Karpas-422 (cell line): ENCODE data around the gene CACNG6. TPM values are rescaled to one million over a fixed set of nuclear protein-coding genes. Genes with fewer than 3 reads are reported as not detected.

Source experiments
- DNase-seq: peaks from one replicate; pipeline ENCODE4 v3.0.0-alpha.2; 2015
- H2AFZ ChIP-seq: fragments of 200-600 bp; sonication (generic); 2 replicates; pipeline ENCODE4 v1.6.1; 2014; ENCODE audit warnings: antibody characterized with exemption, low read length, mixed read lengths
- H3K27ac ChIP-seq: fragments of 200-600 bp; sonication (generic); 2 replicates; pipeline ENCODE4 v1.5.1; 2014; ENCODE audit warnings: mild to moderate bottlenecking, low read length, moderate library complexity
- H3K27me3 ChIP-seq: fragments of 200-600 bp; sonication (generic); 2 replicates; pipeline ENCODE4 v1.6.1; 2014; ENCODE audit warnings: low read length, mixed read lengths
- H3K36me3 ChIP-seq: fragments of 200-600 bp; sonication (generic); 2 replicates; pipeline ENCODE4 v1.6.1; 2014; ENCODE audit warnings: low read length, mixed read lengths; ENCODE audit not compliant: insufficient read depth
- H3K4me1 ChIP-seq: fragments of 200-600 bp; sonication (generic); 2 replicates; pipeline ENCODE4 v1.6.1; 2014; ENCODE audit warnings: mild to moderate bottlenecking, low read length, mixed read lengths
- H3K4me2 ChIP-seq: fragments of 200-600 bp; sonication (generic); 2 replicates; pipeline ENCODE4 v1.6.1; 2014; ENCODE audit warnings: low read length, low read depth, mild to moderate bottlenecking; ENCODE audit not compliant: poor library complexity, severe bottlenecking
- H3K4me3 ChIP-seq: fragments of 200-600 bp; sonication (generic); 2 replicates; pipeline ENCODE4 v1.5.1; 2014; ENCODE audit warnings: mild to moderate bottlenecking, antibody characterized with exemption, low read length, mixed read lengths
- H3K79me2 ChIP-seq: fragments of 200-600 bp; sonication (generic); 2 replicates; pipeline ENCODE4 v1.6.1; 2014; ENCODE audit warnings: mild to moderate bottlenecking, low read length, mixed read lengths
- H3K9ac ChIP-seq: fragments of 200-600 bp; sonication (generic); 2 replicates; pipeline ENCODE4 v1.6.0; 2014; ENCODE audit warnings: low read length
- H3K9me2 ChIP-seq: fragments of 200-600 bp; sonication (generic), shearing (Covaris generic); replicated peaks from 2 replicates; pipeline ENCODE4 v1.6.0; 2014; ENCODE audit warnings: mild to moderate bottlenecking, low read length, moderate library complexity; ENCODE audit not compliant: insufficient read depth
- H3K9me3 ChIP-seq: fragments of 300-700, 200-600 bp; sonication (generic); 2 replicates; pipeline ENCODE4 v1.6.1; 2014; ENCODE audit warnings: low read length, mixed read lengths
- H4K20me1 ChIP-seq: fragments of 200-600 bp; sonication (generic); 2 replicates; pipeline ENCODE4 v1.6.1; 2014; ENCODE audit warnings: mild to moderate bottlenecking, antibody characterized with exemption, low read length, low read depth; ENCODE audit not compliant: insufficient read depth
- total RNA-seq: library from RNA; depleted of rRNA; stranded (reverse); fragments of >200 nt; shearing (Covaris generic); gene quantifications from 2 replicates; pipeline ENCODE4 v1.2.3, GENCODE V29; 2014; ENCODE audit warnings: low replicate concordance

The CACNG6 gene
- total RNA-seq, 1 experiment from 2014 or later = not detected

DNA sequence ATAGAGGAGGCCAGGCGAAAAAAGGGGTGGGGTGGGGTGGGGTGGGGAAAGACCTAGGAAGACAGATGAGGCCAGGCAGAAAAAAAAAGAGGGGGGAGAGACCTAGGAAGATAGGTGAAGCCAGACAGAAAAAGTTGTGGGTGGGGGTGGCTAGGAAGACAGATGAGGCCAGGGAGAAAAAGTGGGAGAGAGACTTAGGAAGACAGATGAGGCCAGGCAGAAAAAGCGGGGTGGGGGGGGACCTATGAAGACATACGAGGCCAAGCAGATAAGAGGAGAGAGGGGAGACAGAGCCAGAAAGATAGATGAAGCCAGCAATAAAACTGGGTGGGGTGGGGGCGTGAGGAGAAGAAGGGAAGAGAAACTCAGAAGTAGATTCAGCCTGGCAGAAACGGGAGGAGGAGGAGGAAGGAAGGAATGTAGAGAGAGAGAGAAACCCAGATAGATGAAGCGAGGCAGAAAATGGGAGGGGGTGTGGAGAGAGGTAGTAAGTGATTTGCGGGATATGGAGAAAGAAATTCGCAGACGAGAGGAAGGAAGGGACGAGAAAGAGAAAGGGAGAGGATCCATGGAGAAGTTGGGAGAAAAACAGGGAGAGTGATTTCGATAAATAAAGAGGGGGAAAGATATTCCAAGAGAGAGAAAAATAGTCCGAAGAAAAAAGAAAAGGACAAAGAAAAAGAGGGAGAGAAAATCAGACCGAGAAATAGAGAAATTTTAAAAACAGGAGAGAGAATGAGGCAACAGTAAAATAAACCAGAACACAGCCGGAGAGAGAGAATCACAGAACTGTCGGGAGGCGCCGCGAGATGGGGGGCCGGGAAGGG lies 12.2 kb upstream of the CACNG6 start:
- no peak overlapping the region for H2AFZ ChIP-seq

DNA sequence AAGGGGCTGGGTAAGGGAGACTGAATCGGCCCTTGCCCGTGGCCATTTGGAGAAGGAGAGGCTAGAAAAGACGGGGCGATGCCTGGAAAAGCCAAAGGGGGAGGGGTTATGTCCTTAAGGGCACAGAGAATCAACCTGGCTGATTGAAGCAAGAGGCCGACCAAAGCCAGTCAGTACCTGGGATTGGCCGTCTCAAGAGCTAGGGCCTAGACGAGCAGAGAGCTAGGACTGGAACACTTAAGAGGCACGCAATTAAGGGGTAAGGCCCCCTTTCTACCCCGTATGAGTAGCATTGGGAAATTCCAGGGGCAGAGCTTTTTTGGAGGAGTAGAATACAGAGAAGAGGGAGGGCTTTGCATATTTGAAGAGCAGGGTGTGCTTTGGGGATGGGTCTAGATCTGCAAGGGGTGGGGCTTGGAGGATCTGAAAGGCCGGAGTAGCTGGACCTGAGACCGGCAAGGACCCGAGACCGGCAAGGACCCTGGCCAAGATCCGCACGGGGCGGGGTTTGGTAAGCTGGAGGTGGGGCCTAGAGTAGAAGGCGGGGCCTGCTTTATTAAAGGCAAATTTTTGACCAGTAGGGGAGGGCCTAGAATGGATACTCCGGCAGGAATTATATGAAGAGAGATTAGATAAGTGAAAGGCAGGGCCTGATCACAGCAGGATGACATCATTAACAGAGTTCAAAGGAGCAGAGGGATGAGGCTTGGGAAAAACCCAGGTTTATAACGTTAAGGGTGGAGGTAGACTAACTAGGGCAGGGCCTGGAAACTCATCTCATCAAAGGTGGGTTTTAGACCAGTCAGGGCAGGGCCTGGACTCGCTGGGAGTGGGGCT lies 10.7 kb upstream of the CACNG6 start:
- Histone ChIP-seq H3K9me2 (no peaks in the 10 kb centered on the region), H3K27ac (no peak overlapping the region), H2AFZ (no peak overlapping the region), H4K20me1 (no peaks in the 10 kb centered on the region), H3K9me3 (peaks cover 12% of the 10 kb centered on the region), H3K9ac (no peak overlapping the region), H3K4me3 (no peak overlapping the region), H3K27me3 (peaks cover 2% of the 10 kb centered on the region; the same call in 1 of the 2 replicates), H3K4me1 (no peaks in the 10 kb centered on the region), H3K4me2 (no peak overlapping the region), H3K36me3 (no peaks in the 10 kb centered on the region), H3K79me2 (no peaks in the 10 kb centered on the region)
- DNase-seq = no peak

More for the DNA sequence above, 12.2 kb upstream of the CACNG6 start:
- Histone ChIP-seq H3K27ac (no peak overlapping the region), H3K36me3 (no peaks in the 10 kb centered on the region), H3K9me3 (peaks cover 12% of the 10 kb centered on the region), H3K9ac (no peak overlapping the region), H3K4me1 (no peaks in the 10 kb centered on the region), H3K79me2 (no peaks in the 10 kb centered on the region), H4K20me1 (no peaks in the 10 kb centered on the region), H3K4me3 (no peak overlapping the region), H3K9me2 (no peaks in the 10 kb centered on the region), H3K27me3 (peaks cover 2% of the 10 kb centered on the region; the same call in 1 of the 2 replicates), H3K4me2 (no peak overlapping the region)
- no peak for DNase-seq

DNA sequence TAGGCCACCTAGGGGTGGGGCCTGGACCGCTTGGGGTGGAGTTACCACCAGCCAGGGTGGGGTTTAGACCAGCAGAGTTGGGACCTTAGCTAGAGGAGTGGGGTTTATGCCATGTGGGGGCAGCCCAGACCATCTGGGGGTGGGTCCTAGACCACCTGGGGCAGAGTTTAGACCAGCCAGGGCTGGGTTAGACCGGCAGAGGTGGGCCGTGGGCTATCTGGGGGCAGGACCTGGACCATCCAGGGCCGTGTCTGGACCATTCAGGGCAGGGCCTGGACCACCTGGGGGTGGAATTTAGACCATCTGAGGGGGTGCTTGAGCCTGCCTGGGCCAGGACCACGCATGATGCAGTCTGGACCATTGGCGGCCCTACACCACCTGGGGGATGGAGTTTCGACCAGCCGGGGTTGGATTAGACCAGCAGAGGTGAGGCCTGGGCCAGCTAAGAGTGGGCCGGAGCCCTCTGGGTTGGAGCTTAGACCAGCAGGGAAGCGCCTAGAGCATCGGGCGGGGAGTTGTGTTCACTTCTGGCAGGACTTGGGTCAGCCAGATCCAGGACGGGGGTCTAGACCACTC lies 10.0 kb upstream of the CACNG6 start:
- peaks cover 12% of the 10 kb centered on the region for H3K9me3 ChIP-seq

DNA sequence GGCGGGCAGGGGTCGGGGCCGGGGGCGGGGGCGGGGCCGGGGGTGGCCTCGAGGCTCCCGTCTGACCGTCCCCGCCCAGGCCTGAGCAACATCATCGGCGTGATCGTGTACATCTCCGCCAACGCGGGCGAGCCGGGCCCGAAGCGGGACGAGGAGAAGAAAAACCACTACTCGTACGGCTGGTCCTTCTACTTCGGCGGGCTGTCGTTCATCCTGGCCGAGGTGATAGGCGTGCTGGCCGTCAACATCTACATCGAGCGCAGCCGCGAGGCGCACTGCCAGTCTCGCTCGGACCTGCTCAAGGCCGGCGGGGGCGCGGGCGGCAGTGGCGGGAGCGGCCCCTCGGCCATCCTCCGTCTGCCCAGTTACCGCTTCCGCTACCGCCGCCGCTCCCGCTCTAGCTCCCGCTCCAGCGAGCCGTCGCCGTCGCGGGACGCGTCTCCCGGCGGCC lies 9.4 kb upstream of the CACNG6 start:
- peaks cover under 1% of the 10 kb centered on the region; the same call in 1 of the 2 replicates for H3K27me3 ChIP-seq
- H3K9me2 ChIP-seq = no peaks in the 10 kb centered on the region
- H3K9me3 ChIP-seq = peaks cover 12% of the 10 kb centered on the region
- no peak overlapping the region for H3K4me3 ChIP-seq
- no peak overlapping the region for H3K9ac ChIP-seq
- H3K36me3 ChIP-seq = no peaks in the 10 kb centered on the region
- no peak overlapping the region for H3K4me2 ChIP-seq
- no peak for DNase-seq
- H3K79me2 ChIP-seq = no peaks in the 10 kb centered on the region
- H3K4me1 ChIP-seq = no peaks in the 10 kb centered on the region
- H2AFZ ChIP-seq = no peak overlapping the region
- no peaks in the 10 kb centered on the region for H4K20me1 ChIP-seq
- no peak overlapping the region for H3K27ac ChIP-seq

More for the DNA sequence above, 10.0 kb upstream of the CACNG6 start:
- H3K4me2 ChIP-seq = no peak overlapping the region
- H3K27me3 ChIP-seq = peaks cover 2% of the 10 kb centered on the region; the same call in 1 of the 2 replicates
- no peak for DNase-seq
- no peak overlapping the region for H2AFZ ChIP-seq
- H3K36me3 ChIP-seq = no peaks in the 10 kb centered on the region
- H3K9ac ChIP-seq = no peak overlapping the region
- no peaks in the 10 kb centered on the region for H3K79me2 ChIP-seq
- H3K4me1 ChIP-seq = no peaks in the 10 kb centered on the region
- no peaks in the 10 kb centered on the region for H3K9me2 ChIP-seq
- no peaks in the 10 kb centered on the region for H4K20me1 ChIP-seq
- H3K4me3 ChIP-seq = no peak overlapping the region
- H3K27ac ChIP-seq = no peak overlapping the region

DNA sequence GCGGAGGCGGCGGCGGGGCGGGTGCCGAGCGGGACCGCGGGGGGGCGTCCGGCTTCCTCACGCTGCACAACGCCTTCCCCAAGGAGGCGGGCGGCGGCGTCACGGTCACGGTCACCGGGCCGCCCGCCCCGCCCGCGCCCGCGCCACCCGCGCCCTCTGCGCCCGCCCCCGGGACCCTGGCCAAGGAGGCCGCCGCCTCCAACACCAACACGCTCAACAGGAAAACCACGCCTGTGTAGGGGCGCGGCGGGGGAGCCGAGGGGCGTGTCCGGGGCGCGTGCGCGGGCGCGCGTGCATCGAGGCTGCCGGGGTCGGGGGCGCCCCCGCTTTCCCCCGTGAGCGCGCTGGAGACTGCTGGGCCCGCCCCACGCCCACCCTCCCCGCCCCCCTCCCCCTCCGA lies 8.8 kb upstream of the CACNG6 start:
- no peak for DNase-seq
- Histone ChIP-seq H3K27ac (no peak overlapping the region), H3K27me3 (no peaks in the 10 kb centered on the region), H3K9me3 (peaks cover 12% of the 10 kb centered on the region), H3K4me3 (no peak overlapping the region), H3K4me2 (no peak overlapping the region), H3K36me3 (no peaks in the 10 kb centered on the region), H2AFZ (no peak overlapping the region), H3K9ac (no peak overlapping the region), H3K4me1 (no peaks in the 10 kb centered on the region), H4K20me1 (no peaks in the 10 kb centered on the region), H3K9me2 (no peaks in the 10 kb centered on the region), H3K79me2 (no peaks in the 10 kb centered on the region)

DNA sequence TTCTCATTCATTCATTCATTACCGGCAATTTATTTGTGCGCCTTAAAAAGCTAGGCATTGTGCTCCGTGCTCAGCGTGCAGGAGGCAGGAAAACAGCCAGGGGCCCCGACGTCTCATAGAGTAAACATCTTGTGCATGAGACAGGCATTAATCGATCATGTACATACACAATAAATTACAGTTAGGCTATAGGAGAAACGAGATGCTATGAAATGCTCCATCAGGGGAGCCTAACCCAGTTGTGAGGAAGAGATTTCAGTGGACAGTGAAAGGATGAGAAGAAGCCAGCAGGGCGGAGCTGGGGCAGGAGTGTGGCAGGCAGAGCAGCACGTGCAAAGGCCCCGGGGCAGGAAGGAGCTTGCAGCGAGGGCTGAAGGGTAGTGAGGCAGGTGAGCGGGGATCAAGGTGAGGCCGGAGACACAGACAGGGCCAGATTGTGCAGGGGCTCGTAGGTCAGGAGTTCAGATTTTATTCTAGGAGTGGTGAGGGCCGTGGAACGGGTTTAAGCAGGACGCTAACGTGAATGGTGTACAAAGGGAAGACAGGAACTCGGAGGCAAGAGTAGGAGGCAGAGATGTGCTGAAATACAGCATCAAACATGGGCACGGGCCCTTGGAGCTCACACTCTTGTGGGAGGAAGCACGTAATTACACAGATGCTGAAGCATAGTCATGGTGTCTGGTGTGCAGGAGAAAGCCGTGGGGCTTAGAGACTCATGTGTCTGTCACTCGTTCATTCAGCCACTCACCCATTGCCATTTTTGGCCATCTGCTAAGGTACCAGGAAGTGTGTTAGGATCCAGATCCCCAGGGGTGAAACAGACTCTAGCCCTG lies 7.8 kb upstream of the CACNG6 start:
- Histone ChIP-seq H3K9me2 (no peaks in the 10 kb centered on the region), H3K4me3 (no peak overlapping the region), H3K27ac (no peak overlapping the region), H4K20me1 (no peaks in the 10 kb centered on the region), H3K27me3 (no peaks in the 10 kb centered on the region), H3K79me2 (no peaks in the 10 kb centered on the region), H3K9me3 (peaks cover 12% of the 10 kb centered on the region), H2AFZ (no peak overlapping the region), H3K36me3 (no peaks in the 10 kb centered on the region), H3K4me1 (no peaks in the 10 kb centered on the region), H3K4me2 (no peak overlapping the region), H3K9ac (no peak overlapping the region)
- no peak for DNase-seq

DNA sequence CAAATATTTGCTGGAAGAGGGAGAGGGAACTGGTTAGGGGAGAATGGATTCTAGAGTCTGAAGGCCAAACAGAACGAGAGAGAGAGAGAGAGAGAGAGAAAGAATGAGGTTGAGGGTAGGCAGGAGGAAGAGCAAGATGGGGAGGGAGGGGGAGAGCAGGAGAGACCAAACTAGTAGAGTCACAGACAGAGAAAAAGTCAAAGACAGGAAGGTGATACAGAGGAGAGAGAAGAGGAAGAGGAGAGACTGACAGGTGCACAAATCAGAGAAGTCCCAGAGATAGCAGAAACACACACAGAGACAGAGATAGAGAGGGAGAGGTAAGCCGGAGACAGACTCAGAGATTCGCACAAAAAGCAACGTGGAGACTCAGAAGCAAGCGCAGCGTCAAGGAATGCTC lies 5.6 kb upstream of the CACNG6 start:
- DNase-seq = no peak
- H3K27ac ChIP-seq = no peak overlapping the region
- H3K9me3 ChIP-seq = peaks cover 7% of the 10 kb centered on the region
- no peak overlapping the region for H3K4me2 ChIP-seq
- no peaks in the 10 kb centered on the region for H3K27me3 ChIP-seq
- H3K79me2 ChIP-seq = no peaks in the 10 kb centered on the region
- no peaks in the 10 kb centered on the region for H3K4me1 ChIP-seq
- H3K9ac ChIP-seq = no peak overlapping the region
- no peaks in the 10 kb centered on the region for H3K36me3 ChIP-seq
- no peaks in the 10 kb centered on the region for H4K20me1 ChIP-seq
- no peaks in the 10 kb centered on the region for H3K9me2 ChIP-seq
- H2AFZ ChIP-seq = no peak overlapping the region
- no peak overlapping the region for H3K4me3 ChIP-seq
